HG03442 (cell line): ENCODE results near the gene CD200R1L.

Experiments
- ATAC-seq: cut with Tn5 transposase; IDR thresholded peaks from one replicate; pipeline ENCODE4 v1.9.1; 2021; ENCODE audit warnings: mild to moderate bottlenecking, moderate library complexity; ENCODE audit not compliant: unreplicated experiment

CD200R1L gene

DNA sequence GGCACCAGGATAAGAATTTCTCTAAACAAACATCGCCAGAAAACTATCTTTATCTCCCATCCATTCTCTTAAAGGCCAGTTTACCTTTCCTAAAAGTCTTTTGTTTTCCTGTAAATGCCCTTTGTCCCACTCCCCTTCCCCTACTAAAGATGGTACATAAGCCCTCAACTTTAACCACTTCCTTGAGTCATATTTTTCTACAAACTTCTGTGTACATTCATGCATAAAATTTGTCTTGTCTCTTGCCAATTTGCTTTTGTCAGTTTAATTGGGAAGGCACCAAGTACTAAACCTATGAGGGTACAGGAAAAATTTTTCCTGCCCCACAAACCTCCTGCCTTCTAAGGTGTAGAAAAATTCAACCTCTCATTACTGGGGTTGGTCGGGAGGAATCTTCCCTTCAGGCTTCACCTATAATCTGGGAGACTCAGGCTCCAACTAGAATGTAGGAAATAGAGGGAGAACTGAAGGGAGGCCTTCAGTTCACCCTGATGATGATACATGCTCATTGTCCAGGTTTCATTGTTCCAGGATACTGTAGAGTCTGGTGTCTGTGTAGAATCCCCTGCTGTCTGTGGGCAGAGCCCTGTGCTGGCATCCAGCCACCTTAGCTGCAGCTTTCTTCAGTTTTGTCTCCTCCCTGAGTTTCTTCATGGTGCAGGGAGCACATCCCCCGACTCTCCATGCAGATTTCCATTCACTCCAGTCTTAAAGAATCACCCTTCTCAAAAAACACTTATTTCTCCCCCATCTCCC is 53.2 kb downstream of the CD200R1L start:
- no peak for ATAC-seq

DNA sequence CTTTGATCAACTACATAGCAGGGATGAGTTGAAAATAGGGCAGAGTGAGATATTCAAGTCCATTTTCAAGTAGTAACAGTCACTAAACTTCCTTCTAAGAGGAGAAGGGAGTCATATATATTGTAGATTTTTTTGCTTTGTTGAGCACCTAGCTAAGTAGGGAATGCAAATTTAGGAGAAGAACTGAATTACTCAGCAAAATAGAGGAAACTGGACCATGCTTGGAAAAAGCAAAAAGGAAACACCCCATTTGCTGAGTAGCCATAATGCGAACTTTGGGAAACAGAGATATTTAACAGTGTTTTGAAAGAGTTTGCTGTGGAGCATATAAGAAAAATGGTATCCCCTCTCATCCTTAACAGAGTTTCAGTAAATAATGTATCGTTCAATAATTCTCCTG is 54.9 kb downstream of the CD200R1L start:
- ATAC-seq = no peak

DNA sequence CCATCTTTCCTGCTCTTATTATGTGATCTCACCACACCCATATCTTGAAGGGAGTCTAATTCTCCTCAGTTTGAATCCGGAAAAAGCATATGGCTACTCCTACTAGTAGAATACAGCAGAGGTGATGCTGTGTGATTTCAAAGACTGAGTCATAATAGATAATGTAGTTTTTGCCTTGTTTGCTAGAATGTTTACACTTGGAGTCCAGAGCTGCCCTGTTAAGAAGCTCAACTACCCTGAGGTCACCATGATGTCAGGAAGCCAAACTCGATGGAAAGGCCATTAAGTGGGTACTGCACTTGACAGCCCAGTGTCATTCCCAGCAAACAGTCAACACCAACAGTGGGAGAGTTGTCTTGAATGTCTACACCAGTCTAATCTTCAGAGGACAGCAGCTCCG is 56.9 kb downstream of the CD200R1L start:
- ATAC-seq = no peak

DNA sequence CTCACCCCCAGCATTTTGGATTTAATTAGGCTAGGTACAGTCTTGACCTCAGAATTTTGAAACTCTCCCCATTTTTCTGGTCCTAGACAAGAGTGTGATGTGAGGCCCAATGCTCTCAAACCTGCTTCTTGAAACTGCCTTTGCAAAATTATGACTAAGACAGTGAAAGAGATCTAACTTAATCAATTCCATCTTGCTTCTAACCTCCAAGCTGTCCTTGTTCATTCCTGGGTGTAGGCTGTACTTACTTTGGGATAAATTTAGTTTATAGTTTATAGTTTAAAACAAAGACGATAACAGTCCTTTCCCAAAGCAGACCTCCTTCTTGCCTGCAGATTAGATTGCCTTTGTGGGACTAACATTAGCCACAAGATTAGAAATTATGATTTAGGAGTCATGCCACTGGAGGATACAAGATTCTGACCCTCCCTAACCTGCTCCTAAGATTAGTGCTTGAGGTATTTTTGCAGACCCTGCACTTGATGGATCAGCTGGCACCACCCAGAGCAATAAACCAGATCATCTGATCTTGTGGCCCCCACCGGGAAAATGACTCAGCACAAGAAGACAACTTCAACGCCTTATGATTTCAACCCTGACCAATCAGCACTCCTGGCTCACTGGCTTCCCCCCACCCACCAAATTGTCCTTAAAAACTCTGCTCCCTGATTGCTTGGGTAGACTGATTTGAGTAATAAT is 59.6 kb downstream of the CD200R1L start:
- ATAC-seq = no peak

DNA sequence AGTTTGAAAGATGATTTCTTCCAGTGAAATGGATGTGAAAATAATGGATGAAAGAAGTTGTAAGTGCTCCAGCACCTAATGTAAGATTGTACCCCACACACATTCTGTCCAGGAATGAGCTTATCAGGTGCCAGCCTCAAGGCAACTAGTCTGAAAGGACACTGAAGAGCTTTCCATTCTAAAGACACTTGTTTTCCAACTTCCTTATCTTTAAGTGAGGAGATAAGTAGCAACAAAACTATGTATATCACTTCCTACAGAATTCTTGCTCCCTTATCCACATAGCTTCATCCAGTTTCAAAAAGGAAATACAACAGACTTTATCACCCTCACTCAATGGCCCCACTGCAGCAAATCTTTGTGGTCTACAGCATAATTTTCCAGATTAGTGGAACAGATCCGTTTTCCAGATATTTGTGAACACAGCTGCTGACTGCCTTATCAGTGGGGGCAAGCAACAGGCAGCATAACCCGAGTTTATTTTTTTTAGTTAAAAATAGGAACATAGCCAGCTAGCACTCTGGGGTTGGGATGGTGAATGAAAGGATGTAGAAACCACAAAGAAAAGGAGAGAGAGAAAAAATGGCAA is 60.6 kb downstream of the CD200R1L start:
- no peak for ATAC-seq

DNA sequence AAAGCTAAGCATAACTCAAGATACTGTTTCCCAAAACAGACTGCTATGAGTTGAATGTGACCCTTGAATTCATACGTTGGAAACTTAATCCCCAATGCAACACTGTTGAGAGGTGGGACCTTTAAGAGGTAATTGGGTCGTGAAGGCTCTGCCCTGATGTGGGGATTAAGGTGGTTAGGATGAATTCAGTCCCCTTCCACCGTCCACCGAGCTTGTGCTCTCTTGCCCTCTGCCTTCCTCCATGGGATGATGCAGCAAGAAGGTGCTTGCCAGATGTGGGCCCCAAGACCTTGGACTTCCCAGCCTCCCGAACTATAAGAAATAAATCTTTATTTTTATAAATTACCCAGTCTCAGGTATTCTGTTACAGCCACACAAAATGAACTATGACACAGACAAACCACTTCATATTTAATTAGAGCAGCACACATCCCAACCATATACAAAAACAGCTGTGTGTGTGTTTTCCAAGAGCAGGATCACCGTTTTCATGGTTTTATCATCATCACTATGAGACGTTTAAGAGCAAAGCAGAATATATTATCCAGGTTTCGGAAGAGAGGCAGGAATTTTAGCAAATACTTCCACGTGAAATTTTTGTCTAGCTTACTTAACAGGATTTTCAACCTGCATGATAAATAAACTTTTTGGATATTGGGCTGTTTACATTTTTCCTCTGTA is 61.2 kb downstream of the CD200R1L start:
- no peak for ATAC-seq

DNA sequence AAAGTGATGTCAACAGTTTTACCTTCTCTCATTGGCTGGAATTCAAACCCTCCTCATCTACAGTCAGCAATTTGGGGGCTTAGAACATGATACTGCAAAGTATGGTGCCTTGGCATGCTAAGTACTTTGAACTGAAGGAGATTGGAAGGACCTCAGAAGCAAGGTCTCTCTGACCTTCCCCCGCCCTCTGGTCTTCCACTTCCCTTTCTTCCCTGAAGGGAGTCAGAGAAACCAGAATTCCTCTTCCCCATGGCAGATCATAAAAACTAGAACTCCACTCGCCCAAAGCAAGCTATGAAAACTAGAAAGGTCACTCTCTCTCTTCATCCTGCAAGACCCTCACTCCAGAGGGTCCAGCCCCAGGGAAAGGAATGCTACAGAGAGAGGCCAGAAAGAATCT is 64.2 kb downstream of the CD200R1L start:
- ATAC-seq = no peak

DNA sequence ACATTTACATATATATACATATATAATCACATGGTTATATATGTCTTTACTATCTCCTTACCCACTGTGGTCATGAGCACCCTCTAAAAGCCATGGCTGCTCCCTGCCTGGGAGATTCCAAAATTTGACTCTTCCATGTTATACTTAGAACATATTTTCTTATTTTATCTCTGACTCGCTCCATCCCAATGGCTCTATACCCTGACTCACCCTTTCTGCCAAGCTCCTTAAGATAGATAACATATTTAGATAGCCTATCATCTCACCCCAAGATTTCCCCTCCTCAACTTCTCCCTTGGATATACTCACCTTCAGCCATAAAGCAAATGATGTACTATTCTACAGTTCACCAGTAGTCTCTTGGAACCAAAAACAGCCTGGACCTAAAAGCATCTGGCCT is 65.1 kb downstream of the CD200R1L start:
- no peak for ATAC-seq

DNA sequence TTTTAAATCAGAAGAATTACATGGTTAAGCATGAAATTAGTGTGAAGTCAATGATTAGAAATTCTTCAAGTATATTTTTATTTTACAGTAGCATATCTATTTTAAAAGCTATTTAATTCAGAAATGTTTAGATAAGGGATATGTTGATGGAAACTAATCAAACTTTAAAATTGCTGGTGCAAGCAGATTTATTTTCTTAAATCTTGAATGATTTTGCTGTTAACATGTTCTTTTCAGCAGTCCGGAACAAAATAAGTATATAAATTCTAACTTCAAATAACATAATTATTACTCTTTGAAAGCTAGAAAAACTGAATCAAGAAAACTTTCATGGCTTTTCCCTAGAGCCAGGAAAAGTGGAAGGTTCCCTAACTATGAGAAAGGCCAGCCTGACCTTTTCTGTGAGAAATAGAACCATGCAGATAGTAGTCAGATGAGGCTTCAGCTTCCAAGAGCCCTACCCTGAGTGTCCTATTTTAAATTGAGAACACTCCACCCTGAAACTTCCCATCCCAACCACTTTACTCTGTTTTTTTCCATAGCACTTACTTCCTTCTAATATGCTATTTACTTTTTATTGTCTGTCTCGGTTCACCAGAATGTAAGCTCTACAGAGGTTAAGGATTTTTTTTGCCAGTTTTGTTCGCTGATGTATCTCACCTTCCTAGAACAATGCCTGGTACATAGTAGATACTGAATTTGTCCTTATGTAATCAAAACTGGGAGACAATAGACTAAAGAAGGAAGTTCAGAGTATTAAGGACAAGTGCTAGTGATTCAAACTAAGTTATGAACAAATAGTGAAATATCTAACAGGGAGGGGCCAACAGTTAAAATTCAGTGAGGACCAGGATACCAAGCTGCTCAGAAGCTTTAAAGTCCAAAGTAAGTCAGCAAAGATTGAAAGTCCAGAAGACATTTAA is 66.8 kb downstream of the CD200R1L start:
- no peak for ATAC-seq

DNA sequence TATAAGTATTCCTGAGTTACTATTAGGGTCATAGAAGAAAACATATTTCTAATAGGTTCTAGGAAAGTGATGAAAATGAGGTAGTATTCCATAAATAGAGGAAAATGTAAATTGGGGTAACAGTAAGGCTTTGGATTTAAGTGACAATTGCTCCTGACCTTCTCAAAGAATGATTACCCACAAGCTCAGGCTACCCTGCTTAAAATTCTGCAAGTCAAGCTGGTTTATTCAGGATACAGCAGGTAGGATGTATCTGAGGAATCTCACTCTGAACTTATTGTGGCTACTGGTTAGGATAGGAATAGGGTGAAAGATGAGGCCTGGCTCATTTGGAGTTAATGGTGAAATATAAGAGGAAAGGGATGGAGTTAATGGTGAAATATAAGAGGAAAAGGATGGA is 67.7 kb downstream of the CD200R1L start:
- ATAC-seq = no peak

DNA sequence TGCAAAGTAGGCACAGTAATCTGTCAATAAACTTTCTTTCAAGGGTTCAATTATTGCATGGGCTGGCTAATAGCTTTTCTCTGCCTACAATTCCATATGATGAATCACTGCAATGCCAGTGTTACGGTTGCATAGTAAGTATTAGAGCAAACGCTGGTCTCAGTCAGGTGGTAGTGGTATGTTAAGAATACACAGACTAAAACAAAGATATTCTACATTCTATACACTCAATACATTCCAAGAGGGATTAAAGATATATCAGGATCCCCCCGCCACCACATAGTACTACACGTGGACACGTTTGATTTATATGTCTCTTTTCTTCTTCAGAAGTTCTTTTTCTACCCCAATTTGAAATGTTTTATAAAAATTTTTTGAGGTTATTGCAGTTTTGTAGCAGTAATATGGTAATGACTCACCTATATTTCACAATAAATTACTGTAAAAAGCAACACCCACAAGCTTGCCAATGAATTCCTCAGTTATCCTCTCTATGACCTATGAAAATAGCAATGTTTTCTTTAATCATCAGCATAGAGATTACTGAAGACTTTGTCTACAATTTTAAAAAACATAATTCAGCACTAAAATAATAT is 68.2 kb downstream of the CD200R1L start:
- ATAC-seq = no peak

DNA sequence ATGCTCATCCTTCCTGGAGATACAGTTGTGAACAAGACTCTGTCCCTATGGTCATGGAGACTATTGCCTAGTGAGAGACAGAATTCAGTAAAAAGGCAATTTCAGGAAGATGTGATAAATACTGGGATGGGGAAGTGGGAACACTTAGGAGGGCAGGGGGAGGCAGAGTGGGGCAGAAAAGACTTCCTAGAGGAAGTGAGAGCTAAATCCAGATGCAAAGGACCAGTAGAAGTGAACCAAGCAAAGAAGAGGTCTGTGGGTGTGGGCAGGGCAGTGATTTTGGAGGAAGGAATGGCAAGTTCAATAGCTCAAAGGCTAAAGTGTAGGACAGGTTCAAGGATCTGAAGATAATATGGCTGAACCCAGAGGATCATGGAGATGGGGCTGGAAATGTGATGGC is 68.9 kb downstream of the CD200R1L start:
- ATAC-seq = no peak

DNA sequence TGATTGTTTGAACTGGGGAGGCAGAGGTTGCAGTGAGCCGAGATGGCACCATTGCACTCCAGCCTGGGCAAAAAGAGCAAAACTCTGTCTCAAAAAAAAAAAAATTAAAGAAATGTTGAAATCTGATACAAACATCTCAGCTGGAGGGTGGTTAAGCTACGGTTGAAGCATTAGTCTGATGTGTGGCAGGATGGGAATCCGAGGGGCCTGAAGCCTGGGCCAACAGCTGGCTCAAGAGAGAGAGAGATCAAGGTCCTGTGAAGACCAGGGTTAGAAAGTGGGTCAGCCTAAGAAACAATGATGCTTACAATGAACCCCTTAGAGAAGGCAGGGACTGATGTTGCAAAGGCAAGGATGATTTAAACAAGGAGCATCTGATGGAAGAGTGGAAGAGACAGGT is 69.8 kb downstream of the CD200R1L start:
- ATAC-seq = no peak

DNA sequence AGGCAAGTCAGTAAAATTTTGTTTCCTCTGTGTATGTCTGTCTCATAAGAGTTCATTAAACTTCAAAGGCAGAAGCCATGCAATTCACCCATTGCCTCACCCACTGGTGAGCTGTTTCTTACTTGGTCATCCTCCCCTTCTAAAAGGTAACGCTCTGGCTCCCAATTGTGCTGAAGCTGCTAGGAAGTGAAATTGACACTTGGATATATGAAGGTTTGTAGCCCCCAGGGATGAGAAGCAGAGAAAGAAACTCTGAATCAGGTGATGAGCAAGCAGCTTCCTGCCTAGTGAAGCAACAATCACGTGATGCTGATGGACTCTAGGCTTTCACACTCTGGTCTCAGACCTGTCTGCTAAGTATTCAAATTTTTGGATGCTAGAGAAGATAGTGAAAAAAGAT is 70.7 kb downstream of the CD200R1L start:
- ATAC-seq = peak; percentile 45

DNA sequence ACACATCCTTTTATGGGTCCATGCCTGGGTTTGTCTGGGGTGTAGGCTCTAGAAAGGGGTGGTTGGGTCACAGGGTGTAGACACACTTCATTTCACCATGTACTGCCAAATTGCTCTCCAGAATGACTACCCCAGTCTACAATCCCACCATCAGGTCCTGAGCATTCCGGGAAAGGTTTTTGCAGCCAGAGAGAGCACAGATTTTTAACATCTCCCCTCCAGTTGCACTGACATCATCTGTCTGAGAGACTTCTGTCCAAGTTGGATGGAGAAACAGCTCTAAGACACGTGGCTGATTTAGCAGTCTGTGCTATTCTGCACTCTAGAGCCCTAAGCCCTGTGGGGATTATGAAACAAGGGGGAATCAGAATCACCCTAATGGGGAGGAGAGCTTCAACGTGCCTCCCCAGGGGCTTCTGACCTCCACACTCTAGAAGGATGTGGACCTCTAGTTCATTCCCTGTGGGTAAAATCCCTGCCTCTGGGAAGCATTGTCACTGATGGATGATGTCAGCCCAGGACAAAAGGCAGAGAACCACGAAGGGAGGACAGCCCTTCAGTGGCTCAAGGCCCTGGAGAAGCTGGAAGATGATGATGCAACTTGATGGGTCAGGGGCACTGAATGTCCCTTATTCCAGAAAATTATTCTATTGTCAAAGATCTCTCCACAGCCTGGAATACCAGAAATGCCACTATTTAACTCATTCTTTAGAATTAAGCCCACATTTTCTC is 71.5 kb downstream of the CD200R1L start:
- no peak for ATAC-seq

DNA sequence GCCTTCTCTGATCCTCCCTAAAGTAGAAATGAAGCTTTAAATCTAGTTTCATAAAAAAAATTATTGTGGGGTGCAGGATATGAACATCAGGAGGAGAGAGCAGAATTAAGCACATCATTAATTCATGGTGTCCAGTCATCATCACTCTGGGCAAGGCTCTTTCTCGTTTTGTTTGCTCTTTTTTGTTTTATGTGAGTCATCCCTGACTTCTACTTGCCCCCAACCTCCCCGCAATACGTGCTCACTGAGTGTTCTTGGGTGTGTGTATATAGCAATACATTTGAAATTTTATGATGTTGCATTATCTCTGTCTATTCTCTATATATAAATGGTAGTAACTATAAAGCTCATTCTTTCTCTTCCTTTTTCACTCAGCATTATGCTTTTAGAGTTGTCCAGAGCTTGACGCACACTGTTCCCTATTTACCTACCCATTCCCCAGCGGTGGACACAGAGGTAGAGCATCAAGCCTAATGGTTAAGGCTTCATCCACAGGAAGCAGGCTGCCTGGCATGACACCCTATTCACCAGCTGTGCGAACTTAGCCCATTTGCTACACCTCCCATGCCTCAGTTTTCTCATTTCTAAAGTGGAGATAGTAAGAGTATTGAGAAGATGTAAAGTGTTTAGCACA is 72.3 kb downstream of the CD200R1L start:
- no peak for ATAC-seq

DNA sequence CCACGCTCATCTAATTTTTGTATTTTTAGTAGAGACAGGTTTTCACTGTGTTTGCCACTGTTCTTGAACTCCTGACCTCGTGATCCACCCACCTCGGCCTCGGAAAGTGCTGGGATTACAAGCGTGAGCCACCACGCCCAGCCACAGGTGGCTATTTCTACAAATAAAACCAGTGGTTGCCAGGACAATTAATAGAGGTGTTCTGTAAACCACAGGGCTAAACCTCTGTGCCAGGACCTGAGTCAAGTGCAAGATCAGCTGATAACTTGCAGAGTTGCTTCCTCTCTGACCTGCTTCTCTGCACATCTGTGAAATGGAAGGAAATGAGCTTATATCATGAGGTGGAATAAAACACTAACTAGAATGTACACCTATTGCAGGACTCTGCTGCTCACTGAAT is 72.8 kb downstream of the CD200R1L start:
- ATAC-seq = no peak

DNA sequence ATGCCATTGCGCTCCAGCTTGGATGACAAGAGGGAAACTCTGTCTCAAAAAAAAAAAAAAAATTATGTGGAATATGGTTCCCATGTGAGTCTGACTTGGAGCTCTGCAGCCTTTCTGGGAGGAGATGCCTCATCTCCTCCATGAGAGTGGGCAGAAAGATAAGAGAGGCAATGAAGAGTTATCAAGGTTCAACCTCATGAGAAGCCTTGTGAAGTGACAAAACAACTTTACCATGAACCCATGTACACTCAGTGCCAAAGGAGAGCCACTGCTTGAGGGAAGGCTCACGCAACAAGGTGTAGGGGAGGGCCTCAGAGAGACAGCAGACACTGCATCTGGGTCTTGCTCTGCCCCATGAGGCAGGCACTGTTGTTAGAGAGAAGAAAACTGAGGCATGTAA is 75.7 kb downstream of the CD200R1L start:
- no peak for ATAC-seq

DNA sequence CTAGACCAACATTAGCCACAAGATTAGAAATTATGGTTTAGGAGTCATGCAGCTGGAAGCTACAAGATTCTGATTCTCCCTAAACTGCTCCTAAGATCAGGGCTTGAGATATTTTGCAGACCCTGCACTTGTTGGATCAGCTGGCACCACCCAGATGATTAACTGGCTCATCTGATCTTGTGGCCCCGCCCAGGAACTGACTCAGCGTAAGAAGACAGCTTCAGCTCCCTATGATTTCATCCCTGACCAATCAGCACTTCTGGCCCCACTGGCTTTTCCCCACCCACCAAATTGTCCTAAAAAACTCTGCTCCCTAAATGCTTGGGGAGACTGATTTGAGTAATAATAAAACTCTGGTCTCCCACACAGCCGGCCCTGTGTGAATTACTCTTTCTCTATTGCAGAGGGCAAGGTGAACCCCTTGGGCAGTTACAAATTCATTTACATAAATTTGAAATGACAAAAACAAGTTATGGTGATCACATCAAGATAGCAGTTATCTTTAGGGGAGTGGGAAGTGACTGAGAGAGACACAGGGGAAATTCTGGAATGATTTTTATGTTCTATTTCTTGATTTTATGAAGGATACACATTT is 76.5 kb downstream of the CD200R1L start:
- no peak for ATAC-seq
